ENCODE measurements around the gene ERP44.

ERP44 gene

GRCh38 chr9:99948896-99949295, 149.9 kb downstream of the ERP44 start:
- TF ChIP-seq CTCF (IDR thresholded peaks at IDR 0.05; ENCODE audit: extremely low read depth, insufficient read depth, missing control alignments): no peak
- no peak for DNase-seq (ENCODE audit: low spot score)

GRCh38 chr9:99948482-99948881, 150.3 kb downstream of the ERP44 start:
- in situ Hi-C loops (cut with MboI; ENCODE audit: low pct_unique_long_range_greater_than_20kb, low sequenced_read_pairs, unreplicated experiment): no loop called here
- no peak for DNase-seq (ENCODE audit: low spot score)
- no peak for TF ChIP-seq CTCF (IDR thresholded peaks at IDR 0.05; ENCODE audit: extremely low read depth, insufficient read depth, missing control alignments)

More at GRCh38 chr9:99948896-99949295, 149.9 kb downstream of the ERP44 start:
- in situ Hi-C loops (cut with MboI; ENCODE audit: low pct_unique_long_range_greater_than_20kb, low sequenced_read_pairs, unreplicated experiment): no loop called here

- no peak for TF ChIP-seq CTCF (IDR thresholded peaks at IDR 0.05; ENCODE audit: extremely low read depth, insufficient read depth, missing control alignments)
- in situ Hi-C loops (cut with MboI; ENCODE audit: low pct_unique_long_range_greater_than_20kb, low sequenced_read_pairs, unreplicated experiment): no loop called here
- DNase-seq (ENCODE audit: low spot score): no peak
Observed at GRCh38 chr9:99947395-99947794, 151.4 kb downstream of the ERP44 start.

GRCh38 chr9:99936947-99937587, 161.7 kb downstream of the ERP44 start:
- TF ChIP-seq CTCF (IDR thresholded peaks at IDR 0.05; ENCODE audit: extremely low read depth, insufficient read depth, missing control alignments): no peak
- no peak for DNase-seq (ENCODE audit: low spot score)
- in situ Hi-C loops (cut with MboI; ENCODE audit: low pct_unique_long_range_greater_than_20kb, low sequenced_read_pairs, unreplicated experiment): no loop called here

GRCh38 chr9:99931155-99931840, 167.5 kb downstream of the ERP44 start:
- DNase-seq (ENCODE audit: low spot score): no peak
- in situ Hi-C loops (cut with MboI; ENCODE audit: low pct_unique_long_range_greater_than_20kb, low sequenced_read_pairs, unreplicated experiment): no loop called here
- no peak for TF ChIP-seq CTCF (IDR thresholded peaks at IDR 0.05; ENCODE audit: extremely low read depth, insufficient read depth, missing control alignments)

- no peak for TF ChIP-seq CTCF (IDR thresholded peaks at IDR 0.05; ENCODE audit: extremely low read depth, insufficient read depth, missing control alignments)
- in situ Hi-C loops (cut with MboI; ENCODE audit: low pct_unique_long_range_greater_than_20kb, low sequenced_read_pairs, unreplicated experiment): no loop called here
- no peak for DNase-seq (ENCODE audit: low spot score)
Observed at GRCh38 chr9:99929652-99930051, 169.1 kb downstream of the ERP44 start.
